NCI-H345 treated with DMSO at 0.1 percent for 48 hours (cell line): ENCODE measurements around the gene ERF.

Experiments
- DNase-seq: peaks from one replicate; lab custom pipeline; 2025; ENCODE audit not compliant: unreplicated experiment; lab: John Stamatoyannopoulos, UW

The ERF gene

GRCh38 chr19:42287017-42287826 is 32.3 kb upstream of the ERF start:
- DNase-seq = no peak

DNA sequence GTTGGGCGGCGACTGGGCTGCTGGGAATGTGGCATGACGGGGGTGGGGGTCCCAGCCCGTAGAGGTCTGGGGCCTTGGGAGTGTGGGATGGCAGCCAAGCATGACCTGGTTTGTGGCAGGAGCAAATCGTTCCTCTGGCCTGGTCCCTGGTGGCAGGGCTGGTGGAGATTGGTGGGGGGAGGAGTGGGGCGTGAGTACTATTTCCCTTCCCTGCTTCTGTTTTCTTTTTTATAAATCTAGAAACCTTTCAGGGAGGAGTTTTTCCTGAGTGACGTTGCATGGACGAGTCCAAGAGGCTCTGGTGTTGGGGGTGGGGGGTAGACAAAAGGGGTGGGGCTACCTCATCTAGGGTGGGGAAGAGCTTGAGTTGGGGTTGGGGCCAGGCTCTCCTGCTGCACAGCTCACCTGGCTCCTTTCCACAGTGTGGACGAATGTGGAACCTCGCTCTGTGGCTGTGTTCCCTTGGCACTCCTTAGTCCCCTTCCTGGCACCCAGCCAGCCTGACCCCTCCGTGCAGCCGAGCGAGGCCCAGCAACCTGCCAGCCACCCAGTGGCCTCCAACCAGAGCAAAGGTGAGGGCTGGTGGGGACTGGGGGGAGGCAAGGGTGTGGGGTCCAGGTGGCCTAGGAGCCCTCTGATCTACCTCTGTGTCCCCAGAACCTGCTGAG is 31.6 kb upstream of the ERF start:
- DNase-seq = no peak

- DNase-seq = no peak
Observed at GRCh38 chr19:42285988-42286348, 31.0 kb upstream of the ERF start.

- no peak for DNase-seq
Observed at GRCh38 chr19:42285541-42285941, 30.6 kb upstream of the ERF start.

DNA sequence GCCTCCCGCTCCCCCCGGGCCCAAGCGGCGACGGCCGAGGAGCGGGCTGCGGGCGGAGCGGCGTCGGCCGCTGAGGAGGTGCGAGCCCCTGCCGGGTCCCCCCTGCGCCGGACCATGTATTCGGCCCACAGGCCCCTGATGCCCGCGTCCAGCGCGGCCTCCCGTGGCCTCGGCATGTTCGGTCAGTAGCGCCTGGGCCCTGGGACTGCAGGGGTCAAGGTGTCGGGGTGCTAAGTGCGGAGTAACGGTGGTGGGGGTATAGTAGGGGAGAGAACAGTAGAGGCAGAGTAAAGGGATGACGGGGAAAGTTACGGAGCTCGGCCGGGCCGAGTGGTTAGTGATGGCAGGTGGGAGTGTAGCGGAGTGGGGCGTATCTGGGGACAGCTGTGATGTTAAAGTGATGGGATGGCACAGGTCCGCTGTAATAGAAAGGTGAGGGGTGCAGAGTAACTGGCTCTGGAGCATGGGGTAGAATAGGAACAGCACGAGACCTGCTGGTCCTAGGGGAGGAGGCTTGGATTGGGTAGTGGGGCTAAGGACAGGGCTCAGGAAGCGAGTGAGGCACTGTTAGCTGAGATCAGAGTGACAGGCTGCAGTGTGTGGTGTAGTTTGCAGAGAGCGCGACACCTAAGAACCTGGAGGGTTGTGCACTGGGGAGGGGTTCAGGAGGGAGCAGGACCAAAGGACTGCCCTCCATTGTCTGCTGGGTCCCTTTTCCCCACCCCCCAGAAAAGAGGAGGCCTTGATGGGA is 29.8 kb upstream of the ERF start:
- DNase-seq = no peak

DNA sequence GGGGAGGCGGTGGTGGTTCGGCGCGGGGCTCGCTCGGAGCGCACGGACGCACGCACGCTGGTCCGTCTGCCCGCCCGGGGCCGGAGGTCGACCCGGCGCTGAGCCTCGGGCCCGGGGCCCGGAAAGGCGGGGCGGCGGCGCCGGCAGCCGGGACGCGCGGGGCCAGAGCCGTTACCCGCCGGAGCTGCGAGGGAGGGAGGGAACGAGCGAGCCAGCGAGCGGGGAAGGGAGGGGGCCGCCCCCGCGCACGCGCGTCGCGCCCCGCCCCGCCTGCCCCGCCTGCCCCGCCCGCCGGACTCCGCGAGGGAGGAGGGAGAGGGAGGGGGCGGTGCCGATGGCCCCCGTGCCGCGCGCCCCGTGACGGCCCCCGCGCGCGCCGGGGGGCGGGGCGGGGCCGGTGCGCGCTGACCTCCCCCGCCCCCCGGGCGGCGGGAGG is 29.2 kb upstream of the ERF start:
- peak; percentile 28 for DNase-seq

DNA sequence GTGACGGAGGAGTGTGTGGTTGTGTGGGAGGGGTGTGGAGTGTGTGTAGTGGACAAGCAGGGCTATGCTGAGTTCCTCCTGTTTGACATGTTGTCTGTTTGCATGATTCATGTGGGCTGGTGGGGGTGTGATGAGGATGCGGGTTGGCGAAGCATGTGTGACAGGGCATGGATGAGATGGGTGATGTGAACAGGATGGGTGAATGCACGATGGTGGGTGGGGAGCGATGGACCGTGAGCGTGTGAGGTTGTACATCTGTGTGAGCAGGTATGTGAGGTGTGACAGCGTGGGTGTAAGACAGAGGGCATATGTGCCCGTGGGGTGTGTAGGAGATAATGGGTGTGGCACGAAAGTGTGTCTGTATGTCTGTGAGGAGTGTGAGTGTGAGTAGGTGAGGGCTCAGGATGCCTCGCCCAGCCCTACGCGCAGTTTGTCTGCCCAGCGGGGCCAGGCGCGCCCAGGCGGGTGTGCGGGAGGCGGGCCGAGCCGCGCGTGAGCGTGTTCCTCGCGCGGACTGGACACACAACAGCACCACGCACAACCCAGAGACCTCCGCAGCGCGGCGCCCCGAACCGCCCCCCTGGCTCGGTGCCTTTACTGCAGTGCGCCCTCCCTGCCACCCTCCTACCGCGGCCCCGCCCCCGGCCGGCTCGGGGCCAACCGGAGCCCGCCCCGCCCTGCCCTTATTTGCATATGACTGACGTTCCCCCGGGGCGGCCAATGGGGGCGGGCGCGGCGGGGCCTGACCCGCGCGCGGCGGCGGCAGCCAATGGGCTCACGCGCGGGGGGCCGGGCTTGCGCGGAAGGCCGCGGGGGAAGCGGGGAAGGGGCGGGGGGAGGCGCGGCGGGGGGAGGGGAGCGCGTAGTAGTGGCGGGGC is 28.5 kb upstream of the ERF start:
- peak; percentile 74 for DNase-seq

DNA sequence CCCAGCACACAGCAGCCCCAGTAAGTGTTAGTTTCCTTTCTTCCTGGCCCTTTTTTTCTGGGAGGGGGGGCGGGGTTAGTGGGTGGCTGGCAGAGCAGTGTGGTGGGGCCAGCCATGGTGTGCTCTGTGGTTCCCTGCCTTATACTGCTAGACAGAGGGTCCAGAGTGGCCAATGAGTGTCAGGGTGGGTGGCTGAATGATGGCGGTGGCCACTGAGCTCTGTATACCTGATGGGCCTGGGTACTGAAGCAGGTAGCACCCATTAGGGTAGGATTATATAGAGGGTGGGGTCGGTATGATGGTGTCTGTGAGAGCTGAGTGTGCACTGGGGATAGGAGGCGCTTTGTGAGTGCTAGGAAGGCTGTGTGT is 27.9 kb upstream of the ERF start:
- DNase-seq = peak; percentile 19

DNA sequence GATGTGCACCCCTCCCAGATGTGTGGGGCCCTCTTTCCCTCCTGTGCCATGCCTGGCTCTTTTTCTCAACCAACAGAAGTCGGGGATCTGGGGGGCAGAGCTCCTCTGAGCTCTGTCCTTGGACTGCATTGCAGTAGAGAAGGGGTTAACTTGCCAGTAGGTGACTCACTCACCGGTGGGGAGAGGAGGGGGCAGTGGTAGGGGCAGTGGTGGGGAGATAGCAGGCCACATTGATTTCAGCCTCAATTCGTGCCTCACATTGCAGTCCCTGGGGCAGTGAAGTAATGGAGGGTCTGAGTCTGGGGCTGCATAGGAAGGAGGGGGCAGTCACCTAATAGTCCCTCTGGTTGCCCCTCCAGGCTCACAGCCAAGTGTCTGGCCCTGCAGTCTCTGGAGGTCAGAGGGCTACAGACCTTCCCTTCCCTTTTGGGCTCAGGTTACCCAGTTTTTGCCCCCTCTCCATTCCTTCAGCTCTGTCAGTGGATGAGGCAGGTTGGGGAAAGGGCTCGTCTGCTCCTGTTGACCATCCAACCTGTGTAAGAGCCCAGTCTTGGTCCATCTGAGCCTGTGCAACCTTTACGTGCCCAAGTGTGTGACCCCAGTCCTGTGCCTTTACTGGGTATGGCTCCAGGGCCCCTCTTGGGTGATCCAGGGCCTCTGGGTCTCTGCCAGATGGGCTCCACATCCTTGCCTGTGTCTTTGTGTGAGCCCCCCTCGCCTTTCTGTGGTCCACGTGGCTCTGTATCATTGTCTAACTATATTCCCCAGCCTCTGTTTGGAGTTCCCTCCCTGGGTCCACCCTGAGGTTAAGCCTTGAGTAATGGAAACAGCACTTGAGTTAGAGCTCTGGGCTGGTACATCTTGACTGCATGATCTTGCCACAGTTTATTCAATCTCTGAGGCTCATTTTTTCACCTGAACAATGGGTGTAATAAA is 27.2 kb upstream of the ERF start:
- DNase-seq = no peak

- DNase-seq = peak; percentile 30
Observed at GRCh38 chr19:42281146-42281826, 26.4 kb upstream of the ERF start.

- no peak for DNase-seq
Observed at GRCh38 chr19:42280815-42281145, 25.9 kb upstream of the ERF start.

GRCh38 chr19:42279902-42280814 is 25.2 kb upstream of the ERF start:
- peak; percentile 74 for DNase-seq

DNA sequence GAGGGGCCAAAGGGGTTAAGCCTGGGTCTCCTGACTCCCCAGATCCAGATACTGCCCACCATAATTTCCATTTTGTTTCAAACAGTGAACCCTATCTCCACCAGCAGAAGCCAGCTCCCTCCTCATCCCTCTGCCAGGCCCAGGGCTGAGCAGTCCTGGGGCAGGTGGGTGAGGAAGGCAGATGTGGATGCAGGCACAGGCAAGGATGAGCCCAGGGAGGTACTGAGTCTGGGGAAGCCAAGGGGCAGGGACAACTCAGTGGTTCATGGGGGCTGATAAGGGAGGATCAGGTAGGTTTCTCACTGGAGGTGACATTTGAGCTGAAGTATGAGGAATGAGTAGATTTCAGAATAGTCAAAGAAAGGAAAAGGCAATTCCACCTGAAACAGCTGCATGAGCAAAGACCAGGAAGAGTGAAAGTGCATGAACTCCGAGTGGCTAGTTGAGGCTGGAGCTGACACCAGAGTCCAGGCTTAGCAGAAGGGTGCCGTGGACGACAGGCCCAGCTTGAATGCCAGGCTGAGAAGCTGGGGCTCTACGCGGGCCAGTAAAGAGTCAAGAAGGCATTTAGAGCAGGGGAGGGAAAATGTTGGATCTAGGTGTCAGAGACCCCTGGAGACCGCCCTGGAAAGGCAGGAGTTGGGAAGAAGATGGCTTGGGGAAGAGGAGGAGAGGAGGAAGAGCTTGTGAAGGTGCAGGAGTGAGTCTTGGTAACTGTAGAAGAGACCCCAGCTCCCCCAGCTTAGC is 24.4 kb upstream of the ERF start:
- DNase-seq = no peak

GRCh38 chr19:42278452-42279154 is 23.7 kb upstream of the ERF start:
- DNase-seq = no peak

- DNase-seq = no peak
Observed at GRCh38 chr19:42277821-42278451, 23.0 kb upstream of the ERF start.

DNA sequence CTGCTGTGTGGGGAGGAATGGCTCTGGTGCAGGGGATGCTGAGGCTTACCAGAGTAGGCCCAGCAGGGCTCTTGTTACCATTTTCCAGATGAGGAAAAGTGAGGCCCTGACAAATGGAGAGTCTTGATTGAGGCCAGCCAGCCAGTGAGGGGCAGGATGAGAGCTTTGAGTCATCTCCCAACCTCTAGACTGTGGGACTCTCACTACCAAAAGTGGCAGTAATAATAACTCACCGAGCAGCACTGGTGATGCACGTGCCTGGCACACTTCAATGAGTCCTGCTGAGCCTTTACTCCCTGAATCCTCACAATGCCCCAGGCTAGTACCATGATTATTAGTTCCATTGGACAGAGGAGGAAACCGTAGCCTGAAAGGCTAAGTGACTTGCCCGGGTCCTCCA is 21.9 kb upstream of the ERF start:
- DNase-seq = no peak

GRCh38 chr19:42276284-42276683 is 21.4 kb upstream of the ERF start:
- DNase-seq = no peak
